ENCODE results near the gene PTPRN2. TPM values are rescaled to one million over a fixed set of nuclear protein-coding genes. Genes with fewer than 3 reads are reported as not detected.
"Not testable (repeated sequence)": the region's sequence is repeated elsewhere in the genome, so short reads cannot be mapped to it uniquely, and the experiment has no call there.

PTPRN2 gene
- total RNA-seq, 3 donors from 2014 or later = 0.43 to 0.66 (median 0.63) TPM

GRCh38 chr7:157695609-157696008 is 892.0 kb downstream of the PTPRN2 start:
- not testable (repeated sequence) for ATAC-seq; H3K9me3 Mint-ChIP-seq; DNase-seq; H3K36me3 Mint-ChIP-seq (ENCODE audit: insufficient read depth); H3K4me3 Mint-ChIP-seq
- Mint-ChIP-seq H3K27me3 (ENCODE audit: low read depth) (peaks cover 34% of the 10 kb centered on the region), H3K4me1 (ENCODE audit: low read depth) (peaks cover 14% of the 10 kb centered on the region)

GRCh38 chr7:157694376-157694665 is 893.3 kb downstream of the PTPRN2 start:
- H3K9me3 Mint-ChIP-seq = no peaks in the 10 kb centered on the region
- no peak for DNase-seq
- peaks cover 19% of the 10 kb centered on the region for H3K4me1 Mint-ChIP-seq (ENCODE audit: low read depth)
- H3K36me3 Mint-ChIP-seq (ENCODE audit: insufficient read depth) = no peaks in the 10 kb centered on the region
- no peak overlapping the region for H3K4me3 Mint-ChIP-seq
- no peak for ATAC-seq
- H3K27me3 Mint-ChIP-seq (ENCODE audit: low read depth) = peaks cover 34% of the 10 kb centered on the region

GRCh38 chr7:157693521-157694375 is 893.9 kb downstream of the PTPRN2 start:
- H3K4me3 Mint-ChIP-seq = no peak overlapping the region
- H3K4me1 Mint-ChIP-seq (ENCODE audit: low read depth) = peaks cover 19% of the 10 kb centered on the region
- no peaks in the 10 kb centered on the region for H3K9me3 Mint-ChIP-seq
- DNase-seq (no peak), ATAC-seq (no peak)
- no peaks in the 10 kb centered on the region for H3K36me3 Mint-ChIP-seq (ENCODE audit: insufficient read depth)
- H3K27me3 Mint-ChIP-seq (ENCODE audit: low read depth) = peaks cover 33% of the 10 kb centered on the region

DNA sequence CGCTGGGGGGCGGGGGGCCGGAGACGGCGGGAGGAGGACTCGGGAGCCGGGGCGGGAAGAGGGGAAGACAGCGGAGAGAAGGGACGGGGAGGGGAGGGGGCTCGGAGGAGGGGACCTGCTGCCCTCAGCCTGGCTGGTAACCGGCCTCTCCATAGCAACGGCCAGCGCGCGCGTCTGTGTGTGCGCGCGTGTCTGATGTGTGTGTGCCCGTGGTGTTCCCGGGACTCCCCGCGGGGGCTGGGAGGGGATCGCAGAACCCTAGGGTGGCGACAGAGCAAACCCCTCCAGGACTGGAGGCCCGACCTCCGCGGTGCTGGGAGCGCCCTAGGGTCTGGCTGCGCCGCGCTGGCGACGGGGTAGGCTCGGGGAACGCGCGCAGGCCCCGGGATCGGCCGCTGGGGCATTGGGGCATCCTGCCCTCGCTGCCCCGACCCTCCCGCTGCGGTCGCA is 894.5 kb downstream of the PTPRN2 start:
- H3K4me3 Mint-ChIP-seq = no peak overlapping the region
- H3K27me3 Mint-ChIP-seq (ENCODE audit: low read depth) = peaks cover 39% of the 10 kb centered on the region
- ATAC-seq (no peak), DNase-seq (no peak)
- no peaks in the 10 kb centered on the region for H3K36me3 Mint-ChIP-seq (ENCODE audit: insufficient read depth)
- H3K9me3 Mint-ChIP-seq = no peaks in the 10 kb centered on the region
- peaks cover 19% of the 10 kb centered on the region for H3K4me1 Mint-ChIP-seq (ENCODE audit: low read depth)

DNA sequence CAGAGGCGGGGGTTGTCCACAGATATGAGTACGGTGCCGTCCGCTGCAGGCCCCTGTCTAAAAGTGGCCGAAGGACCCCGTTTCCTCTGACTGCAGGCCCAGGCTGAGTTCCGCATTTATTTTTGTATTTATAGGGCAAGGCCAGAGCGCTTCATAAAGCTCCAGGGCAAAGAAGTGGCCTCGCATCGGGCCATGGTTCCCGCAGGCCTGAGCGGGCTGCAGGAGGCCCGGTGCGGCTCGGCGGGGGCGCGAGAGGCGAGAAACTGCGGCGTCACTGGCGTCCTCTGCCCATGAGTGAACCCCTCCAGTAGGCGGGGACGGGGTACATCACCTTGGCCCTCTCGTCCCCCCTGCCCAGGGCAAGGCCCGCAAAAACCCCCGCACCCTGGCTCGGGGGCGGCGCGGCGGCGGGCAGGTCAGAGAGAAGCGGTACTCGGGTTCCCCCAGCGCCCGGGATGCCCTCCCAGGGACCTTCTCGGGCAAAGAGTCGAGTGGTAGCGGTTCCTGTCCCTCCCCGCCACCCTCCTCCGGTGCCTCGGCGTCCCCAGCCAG is 895.1 kb downstream of the PTPRN2 start:
- H3K27me3 Mint-ChIP-seq (ENCODE audit: low read depth) = peaks cover 42% of the 10 kb centered on the region
- H3K36me3 Mint-ChIP-seq (ENCODE audit: insufficient read depth) = no peaks in the 10 kb centered on the region
- no peaks in the 10 kb centered on the region for H3K9me3 Mint-ChIP-seq
- peak overlapping the region; percentile 38 for H3K4me3 Mint-ChIP-seq
- DNase-seq (no peak), ATAC-seq (no peak)
- peaks cover 19% of the 10 kb centered on the region for H3K4me1 Mint-ChIP-seq (ENCODE audit: low read depth)

GRCh38 chr7:157691586-157692459 is 895.8 kb downstream of the PTPRN2 start:
- peaks cover 19% of the 10 kb centered on the region for H3K4me1 Mint-ChIP-seq (ENCODE audit: low read depth)
- peaks cover 48% of the 10 kb centered on the region for H3K27me3 Mint-ChIP-seq (ENCODE audit: low read depth)
- H3K9me3 Mint-ChIP-seq = no peaks in the 10 kb centered on the region
- ATAC-seq (no peak), DNase-seq (no peak)
- H3K36me3 Mint-ChIP-seq (ENCODE audit: insufficient read depth) = no peaks in the 10 kb centered on the region
- peak overlapping the region; percentile 65 for H3K4me3 Mint-ChIP-seq

DNA sequence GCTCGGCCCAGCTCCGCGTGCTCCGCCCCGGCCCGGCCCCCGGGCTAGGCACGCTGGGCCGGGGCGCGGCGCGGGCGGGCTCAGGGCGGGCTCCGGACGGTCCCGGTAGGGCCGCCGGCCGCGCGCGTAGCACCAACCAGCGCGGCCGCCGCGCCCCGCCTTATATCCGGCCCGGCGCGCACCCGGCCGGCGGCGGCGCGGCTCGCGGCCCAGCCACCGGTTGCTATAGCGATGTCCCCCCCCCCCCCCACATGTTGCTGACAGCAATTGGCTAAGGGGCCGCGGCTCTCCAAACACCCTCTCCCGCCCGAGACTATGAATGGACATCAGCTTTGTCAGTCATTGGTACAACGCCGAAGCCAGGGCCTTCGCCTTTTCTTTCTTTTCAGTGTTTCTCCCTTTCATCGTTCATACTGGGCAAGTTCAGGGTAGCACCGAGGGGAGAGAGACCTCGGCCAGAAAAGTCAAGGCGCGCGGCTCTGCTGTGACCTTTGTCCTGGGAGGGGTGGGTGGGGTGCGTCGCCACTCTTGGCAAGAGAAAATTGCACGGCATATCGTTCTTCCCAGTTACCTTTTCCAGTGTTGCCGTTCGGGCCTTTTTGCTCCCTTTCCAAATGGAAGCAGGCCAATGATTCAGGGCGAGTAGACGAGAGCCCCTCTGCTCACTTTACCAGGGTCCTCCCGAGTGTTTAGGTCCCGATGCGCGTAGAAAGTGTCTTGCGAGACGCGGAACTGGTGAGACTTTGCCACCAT is 896.6 kb downstream of the PTPRN2 start:
- Mint-ChIP-seq H3K27me3 (ENCODE audit: low read depth) (peaks cover 56% of the 10 kb centered on the region), H3K9me3 (no peaks in the 10 kb centered on the region), H3K4me3 (peak overlapping the region; percentile 65), H3K36me3 (ENCODE audit: insufficient read depth) (no peaks in the 10 kb centered on the region), H3K4me1 (ENCODE audit: low read depth) (peaks cover 25% of the 10 kb centered on the region)
- peak; percentile 57 to 65 for ATAC-seq
- no peak for DNase-seq

DNA sequence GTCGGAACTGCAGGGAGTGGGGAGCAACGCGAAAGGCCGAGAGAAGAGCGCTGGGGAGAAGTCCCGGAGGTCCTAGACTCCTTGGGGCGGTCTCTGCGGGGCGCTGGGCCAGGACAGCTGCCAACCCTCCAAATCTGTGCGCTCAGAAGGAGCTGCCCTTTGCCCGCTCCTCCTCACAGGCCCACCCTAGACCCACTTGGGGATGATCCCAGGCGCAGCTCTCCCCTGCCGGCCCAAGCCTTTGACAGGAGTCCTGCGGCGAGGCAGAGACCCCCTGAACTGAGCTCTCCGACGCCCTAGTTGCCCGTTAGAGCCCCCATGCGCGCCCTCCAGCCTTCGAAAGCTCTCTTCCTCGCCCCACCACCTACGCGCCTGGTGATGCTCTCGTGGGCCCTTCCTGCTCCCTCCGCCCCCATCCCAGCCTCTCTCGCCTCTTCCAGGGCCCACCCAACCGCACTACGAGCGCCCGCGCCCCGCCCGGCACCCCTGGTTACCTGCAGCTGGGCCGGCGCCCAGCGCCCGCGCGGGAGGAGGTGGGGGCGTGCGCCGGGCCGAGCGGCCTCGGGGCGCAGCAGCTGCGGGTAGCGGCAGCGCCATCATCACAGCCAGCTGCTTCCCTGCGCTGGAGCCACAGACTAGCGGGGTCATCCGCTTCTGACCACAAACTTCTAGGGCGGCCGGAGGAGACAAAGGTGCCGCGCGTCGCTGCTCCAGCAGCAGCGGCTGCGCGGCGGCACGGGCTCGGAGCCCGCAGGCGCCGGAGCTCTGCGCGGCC is 897.4 kb downstream of the PTPRN2 start:
- peaks cover 25% of the 10 kb centered on the region for H3K4me1 Mint-ChIP-seq (ENCODE audit: low read depth)
- H3K36me3 Mint-ChIP-seq (ENCODE audit: insufficient read depth) = no peaks in the 10 kb centered on the region
- ATAC-seq (peak in 1 of 2 donors; percentile 17), DNase-seq (no peak)
- H3K4me3 Mint-ChIP-seq = peak overlapping the region; percentile 53
- H3K27me3 Mint-ChIP-seq (ENCODE audit: low read depth) = peaks cover 55% of the 10 kb centered on the region
- H3K9me3 Mint-ChIP-seq = no peaks in the 10 kb centered on the region

DNA sequence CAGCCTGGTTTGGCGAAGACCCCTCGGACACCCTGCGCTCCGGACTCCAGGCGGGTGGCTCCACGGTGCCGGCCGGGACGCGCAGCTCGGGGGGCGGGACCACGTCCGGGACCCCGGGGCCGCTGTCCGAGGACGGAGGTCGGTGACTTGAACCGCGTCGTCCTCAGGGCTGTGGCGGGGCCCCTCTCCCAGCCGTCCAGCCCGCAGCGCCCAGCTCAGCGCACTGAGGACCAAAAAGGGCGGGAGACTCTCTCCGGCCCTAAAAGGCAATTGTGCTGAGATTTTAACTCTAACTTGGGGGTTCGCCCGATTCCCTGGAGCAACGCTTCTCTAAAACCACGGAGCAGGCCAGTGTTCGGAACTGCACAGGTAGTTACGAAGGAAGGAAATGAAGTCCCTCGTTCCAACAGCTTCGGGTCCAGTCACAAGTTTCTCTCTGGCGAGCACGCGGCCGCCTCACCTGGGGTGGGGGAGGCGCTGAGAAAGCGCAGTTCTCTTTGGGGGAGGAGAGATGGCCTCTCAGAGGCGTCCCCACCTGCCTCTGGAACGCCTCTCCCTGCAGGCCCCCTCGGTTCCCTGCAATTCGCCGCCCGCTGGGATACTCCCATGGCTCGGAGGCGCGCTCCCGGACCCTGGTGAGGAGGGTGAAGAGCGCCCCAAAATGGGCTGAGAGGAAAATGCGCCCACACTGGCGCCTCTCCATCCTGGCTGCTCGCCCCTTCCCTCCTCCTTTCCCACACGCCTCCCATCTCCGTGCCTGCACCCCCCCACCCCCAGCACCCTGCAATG is 898.2 kb downstream of the PTPRN2 start:
- no peak for DNase-seq
- peaks cover 53% of the 10 kb centered on the region for H3K27me3 Mint-ChIP-seq (ENCODE audit: low read depth)
- no peaks in the 10 kb centered on the region for H3K9me3 Mint-ChIP-seq
- ATAC-seq = no peak
- H3K4me3 Mint-ChIP-seq = no peak overlapping the region
- H3K4me1 Mint-ChIP-seq (ENCODE audit: low read depth) = peaks cover 25% of the 10 kb centered on the region
- no peaks in the 10 kb centered on the region for H3K36me3 Mint-ChIP-seq (ENCODE audit: insufficient read depth)

DNA sequence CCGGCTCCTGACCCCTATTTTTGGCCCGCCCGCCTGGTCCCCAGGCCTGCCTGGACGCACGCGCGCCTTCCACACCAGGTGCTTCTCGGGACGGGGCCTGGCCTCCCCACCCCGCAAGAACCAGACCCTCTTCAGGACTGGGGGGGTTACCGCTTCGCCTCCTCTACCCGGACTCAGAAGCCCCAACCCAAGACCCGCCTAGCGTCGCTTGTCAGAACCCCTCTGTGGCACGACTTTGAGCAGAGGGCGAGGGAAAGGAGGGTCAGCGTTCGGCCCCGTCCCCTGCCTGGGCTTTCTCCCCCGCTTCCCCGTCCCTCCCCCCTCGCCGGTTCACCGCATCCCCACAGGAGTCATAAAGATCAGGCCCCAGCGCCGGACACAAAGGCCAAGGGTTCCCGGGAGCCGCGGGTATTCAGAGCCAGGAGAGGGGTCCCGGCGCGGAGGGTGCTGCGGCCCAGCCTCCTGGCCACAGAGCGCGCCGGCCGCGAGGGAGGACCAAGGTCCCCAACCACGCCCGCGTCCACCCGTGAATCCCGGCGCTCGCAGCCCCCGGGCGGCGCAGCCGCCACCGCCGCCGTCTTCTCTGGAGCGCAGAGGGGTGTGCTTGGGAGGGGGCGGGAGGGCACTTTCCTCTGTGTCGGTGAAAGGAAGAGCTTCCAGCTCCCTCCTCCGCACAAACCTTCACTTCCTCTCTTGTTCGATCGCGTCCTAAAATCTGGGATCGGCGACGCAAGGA is 898.9 kb downstream of the PTPRN2 start:
- H3K4me1 Mint-ChIP-seq (ENCODE audit: low read depth) = peaks cover 25% of the 10 kb centered on the region
- H3K4me3 Mint-ChIP-seq = no peak overlapping the region
- H3K27me3 Mint-ChIP-seq (ENCODE audit: low read depth) = peaks cover 52% of the 10 kb centered on the region
- DNase-seq (no peak), ATAC-seq (no peak)
- no peaks in the 10 kb centered on the region for H3K36me3 Mint-ChIP-seq (ENCODE audit: insufficient read depth)
- no peaks in the 10 kb centered on the region for H3K9me3 Mint-ChIP-seq

- peaks cover 29% of the 10 kb centered on the region for H3K4me1 Mint-ChIP-seq (ENCODE audit: low read depth)
- no peaks in the 10 kb centered on the region for H3K9me3 Mint-ChIP-seq
- peaks cover 59% of the 10 kb centered on the region for H3K27me3 Mint-ChIP-seq (ENCODE audit: low read depth)
- H3K4me3 Mint-ChIP-seq = no peak overlapping the region
- DNase-seq = no peak
- ATAC-seq = no peak
- no peaks in the 10 kb centered on the region for H3K36me3 Mint-ChIP-seq (ENCODE audit: insufficient read depth)
Measured at GRCh38 chr7:157687845-157688532, 899.6 kb downstream of the PTPRN2 start.

DNA sequence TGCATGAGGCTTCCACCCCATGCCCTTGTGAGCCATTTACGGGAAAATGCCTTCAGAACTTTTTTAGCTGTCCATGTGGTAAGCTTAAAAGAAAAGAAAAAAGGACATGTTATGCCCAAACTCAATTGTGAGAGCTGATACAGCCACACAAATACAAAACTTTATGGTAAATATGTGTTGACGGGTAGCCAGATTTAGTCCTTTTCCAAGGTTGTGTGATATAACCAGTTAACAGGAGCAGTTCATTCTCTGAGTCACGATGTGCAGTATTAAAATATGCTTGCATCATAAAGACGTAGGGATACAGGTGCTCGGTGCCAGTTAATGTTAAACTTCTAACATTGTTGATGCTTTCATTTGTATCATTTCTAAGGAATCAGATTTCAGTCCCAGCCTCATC is 900.5 kb downstream of the PTPRN2 start:
- no peak overlapping the region for H3K4me3 Mint-ChIP-seq
- ATAC-seq = no peak
- no peak for DNase-seq
- peaks cover 63% of the 10 kb centered on the region for H3K27me3 Mint-ChIP-seq (ENCODE audit: low read depth)
- H3K4me1 Mint-ChIP-seq (ENCODE audit: low read depth) = peaks cover 29% of the 10 kb centered on the region
- H3K9me3 Mint-ChIP-seq = no peaks in the 10 kb centered on the region
- H3K36me3 Mint-ChIP-seq (ENCODE audit: insufficient read depth) = no peaks in the 10 kb centered on the region

All from activated T-cell treated with anti-CD3 and anti-CD28 coated beads, Interleukin-2, amount 50 U/mL, for 4 hours (primary cell).